SK-N-SH (cell line): Measurements from ENCODE around the gene SLC24A3.

ENCODE experiments used
- CHD2 ChIP-seq: fragments of 150-350 bp; IDR thresholded peaks from 2 replicates; pipeline ENCODE4 v1.6.1; 2018; ENCODE audit warnings: low read length; ENCODE audit not compliant: partially characterized antibody
- EZH2phosphoT487 ChIP-seq: fragments of 200-600 bp; sonication (generic); IDR thresholded peaks from 2 replicates; pipeline ENCODE4 v1.6.1; 2017; ENCODE audit warnings: low read depth, mixed run types, mild to moderate bottlenecking, antibody characterized with exemption, moderate library complexity, borderline replicate concordance
- JUND ChIP-seq: IDR thresholded peaks from 2 replicates; pipeline ENCODE4 v1.4.0; 2012
- MAX ChIP-seq: IDR thresholded peaks from 2 replicates; pipeline ENCODE4 v1.4.0; 2012; ENCODE audit warnings: low read depth
- NRF1 ChIP-seq: IDR thresholded peaks from 2 replicates; pipeline ENCODE4 v1.6.1; 2012; ENCODE audit warnings: low read depth, mild to moderate bottlenecking, low read length
- POLR2AphosphoS5 ChIP-seq: IDR thresholded peaks from 2 replicates; pipeline ENCODE4 v1.6.1; 2012; ENCODE audit warnings: low read depth, low read length
- RAD21 ChIP-seq: IDR thresholded peaks from 2 replicates; pipeline ENCODE4 v1.6.1; 2012; ENCODE audit warnings: mild to moderate bottlenecking, low read length
- RFX5 ChIP-seq: IDR thresholded peaks from 2 replicates; pipeline ENCODE4 v1.6.1; 2012; ENCODE audit warnings: mild to moderate bottlenecking, improper control_type of control experiment, low read length
- SIN3A ChIP-seq: IDR thresholded peaks from 2 replicates; pipeline ENCODE4 v1.6.1; 2012; ENCODE audit warnings: low read depth, mild to moderate bottlenecking, low read length, moderate library complexity, borderline replicate concordance
- SMC3 ChIP-seq: IDR thresholded peaks from 2 replicates; pipeline ENCODE4 v1.6.1; 2012; ENCODE audit warnings: low read depth, low read length, improper control_type of control experiment
- YY1 ChIP-seq: IDR thresholded peaks from 2 replicates; pipeline ENCODE4 v1.4.0; 2012; ENCODE audit warnings: low read depth, mild to moderate bottlenecking
- TF ChIP-seq, protein P1 (sequence below): fragments of 200-600 bp; sonication (generic); IDR thresholded peaks from 2 replicates; pipeline ENCODE4 v1.6.1; 2017; ENCODE audit warnings: antibody characterized with exemption, mild to moderate bottlenecking, moderate library complexity
- TF ChIP-seq, protein P2 (sequence below): fragments of 150-350 bp; IDR thresholded peaks from 2 replicates; pipeline ENCODE4 v1.6.1; 2017; ENCODE audit warnings: antibody characterized with exemption, low read length, low read depth, borderline replicate concordance

DNA sequence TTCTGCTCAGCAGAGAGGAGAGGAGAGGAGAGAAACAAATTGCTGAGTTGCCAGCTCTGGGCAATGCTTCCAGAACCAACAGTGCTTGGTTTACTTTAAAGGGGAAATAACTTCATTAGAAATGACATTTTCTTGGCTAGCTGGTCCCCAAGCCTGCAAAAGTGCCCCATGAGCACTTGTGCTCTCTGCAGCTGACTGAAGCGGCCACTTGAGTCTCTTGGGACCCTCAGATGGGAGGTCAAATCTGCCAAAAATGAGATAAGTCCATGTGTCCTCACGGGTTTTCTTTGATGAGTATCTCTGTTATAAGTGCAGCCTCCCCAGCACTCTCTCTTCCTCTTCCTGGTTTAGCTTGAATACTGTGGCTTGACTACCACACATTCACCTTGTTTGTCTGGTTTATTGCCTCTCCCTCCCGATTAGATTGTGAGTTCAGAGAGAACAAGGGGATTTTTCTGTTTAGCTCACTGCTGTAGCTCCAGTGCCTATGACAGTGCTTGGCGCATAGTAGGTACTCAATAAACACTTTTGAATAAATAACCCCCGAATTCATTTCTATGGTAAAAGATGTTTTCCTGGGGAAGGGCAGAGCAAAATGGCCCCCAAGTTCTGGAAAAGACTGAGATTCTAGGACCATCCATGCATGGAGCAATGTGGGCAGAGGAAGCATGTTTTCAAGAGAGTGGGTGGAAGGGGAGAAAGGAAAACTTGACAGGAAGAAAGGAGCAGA lies 538.6 kb downstream of the SLC24A3 start:
- TF ChIP-seq, protein P1, sequence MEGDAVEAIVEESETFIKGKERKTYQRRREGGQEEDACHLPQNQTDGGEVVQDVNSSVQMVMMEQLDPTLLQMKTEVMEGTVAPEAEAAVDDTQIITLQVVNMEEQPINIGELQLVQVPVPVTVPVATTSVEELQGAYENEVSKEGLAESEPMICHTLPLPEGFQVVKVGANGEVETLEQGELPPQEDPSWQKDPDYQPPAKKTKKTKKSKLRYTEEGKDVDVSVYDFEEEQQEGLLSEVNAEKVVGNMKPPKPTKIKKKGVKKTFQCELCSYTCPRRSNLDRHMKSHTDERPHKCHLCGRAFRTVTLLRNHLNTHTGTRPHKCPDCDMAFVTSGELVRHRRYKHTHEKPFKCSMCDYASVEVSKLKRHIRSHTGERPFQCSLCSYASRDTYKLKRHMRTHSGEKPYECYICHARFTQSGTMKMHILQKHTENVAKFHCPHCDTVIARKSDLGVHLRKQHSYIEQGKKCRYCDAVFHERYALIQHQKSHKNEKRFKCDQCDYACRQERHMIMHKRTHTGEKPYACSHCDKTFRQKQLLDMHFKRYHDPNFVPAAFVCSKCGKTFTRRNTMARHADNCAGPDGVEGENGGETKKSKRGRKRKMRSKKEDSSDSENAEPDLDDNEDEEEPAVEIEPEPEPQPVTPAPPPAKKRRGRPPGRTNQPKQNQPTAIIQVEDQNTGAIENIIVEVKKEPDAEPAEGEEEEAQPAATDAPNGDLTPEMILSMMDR = no peak
- no peak for TF ChIP-seq YY1
- no peak for TF ChIP-seq EZH2phosphoT487
- no peak for TF ChIP-seq RAD21
- TF ChIP-seq POLR2AphosphoS5 = 0 out of 2 replicates have a peak, but pooled peaks have one; percentile 31
- no peak for TF ChIP-seq SIN3A
- TF ChIP-seq, protein P2, sequence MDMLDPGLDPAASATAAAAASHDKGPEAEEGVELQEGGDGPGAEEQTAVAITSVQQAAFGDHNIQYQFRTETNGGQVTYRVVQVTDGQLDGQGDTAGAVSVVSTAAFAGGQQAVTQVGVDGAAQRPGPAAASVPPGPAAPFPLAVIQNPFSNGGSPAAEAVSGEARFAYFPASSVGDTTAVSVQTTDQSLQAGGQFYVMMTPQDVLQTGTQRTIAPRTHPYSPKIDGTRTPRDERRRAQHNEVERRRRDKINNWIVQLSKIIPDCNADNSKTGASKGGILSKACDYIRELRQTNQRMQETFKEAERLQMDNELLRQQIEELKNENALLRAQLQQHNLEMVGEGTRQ = no peak
- TF ChIP-seq JUND = no peak
- TF ChIP-seq RFX5 = no peak
- no peak for TF ChIP-seq CHD2
- no peak for TF ChIP-seq NRF1
- TF ChIP-seq SMC3 = no peak
- TF ChIP-seq MAX = no peak
